Naive thymus-derived CD4-positive, alpha-beta T cell (primary cell): Measurements from ENCODE around the gene HYAL2. TPM values are rescaled to one million over a fixed set of nuclear protein-coding genes. Genes with fewer than 3 reads are reported as not detected.

ENCODE experiments used
- ATAC-seq: fragments of 150-1000 bp; cut with Tn5 transposase; 2 replicates; pipeline ENCODE4 v1.10.0; 2021; ENCODE audit warnings: mild to moderate bottlenecking, moderate library complexity
- CTCF ChIA-PET: fragments of 350-600 bp; sonication (Branson Sonifier 250); formaldehyde crosslinking; loops from one replicate; lab custom pipeline; 2021; ENCODE audit warnings: antibody characterized with exemption; lab: Charles Lee
- POLR2A ChIA-PET: fragments of 350-600 bp; sonication (Branson Sonifier 250); formaldehyde crosslinking; loops from one replicate; lab custom pipeline; 2021; ENCODE audit warnings: antibody characterized with exemption, inconsistent platforms; lab: Charles Lee
- DNase-seq, 9 donors: peaks; one replicate each; pipeline versions ENCODE4 v3.0.0 to v3.0.0-alpha.2; 2020 to 2022; ENCODE audit warnings: mixed read lengths in 1 of 9
- H3K27ac ChIP-seq: one replicate; pipeline ENCODE4 v1.7.0; 2013; ENCODE audit warnings: mild to moderate bottlenecking, low read depth, low read length, moderate library complexity
- H3K27me3 ChIP-seq, 2 donors: one replicate each; pipeline ENCODE4 v1.7.0; 2013; ENCODE audit warnings: low read length in 2 of 2, mild to moderate bottlenecking in 2 of 2, moderate library complexity in 2 of 2; ENCODE audit not compliant: control insufficient read depth in 2 of 2, insufficient read depth in 2 of 2
- H3K36me3 ChIP-seq, 3 experiments: 1 replicate in 2 of 3; 2 replicates in 1 of 3; pipeline ENCODE4 v1.7.0; 2013; ENCODE audit warnings: low read length in 3 of 3, mild to moderate bottlenecking in 3 of 3, moderate library complexity in 1 of 3; ENCODE audit not compliant: insufficient read depth in 3 of 3, control insufficient read depth in 2 of 3
- H3K4me1 ChIP-seq, 2 donors: one replicate each; pipeline ENCODE4 v1.7.0; 2013; ENCODE audit warnings: low read length in 2 of 2, mild to moderate bottlenecking in 2 of 2, moderate library complexity in 1 of 2; ENCODE audit not compliant: control insufficient read depth in 2 of 2, insufficient read depth in 2 of 2
- H3K4me3 ChIP-seq: 2 replicates; pipeline ENCODE4 v1.7.0; 2013; ENCODE audit warnings: mild to moderate bottlenecking, low read length
- H3K9me3 ChIP-seq, 3 experiments: 1 replicate in 2 of 3; 2 replicates in 1 of 3; pipeline ENCODE4 v1.7.0; 2013; ENCODE audit warnings: low read length in 3 of 3; ENCODE audit not compliant: control insufficient read depth in 2 of 3
- H3K27ac Mint-ChIP-seq, 9 donors: one replicate each; pipeline ENCODE4 v1.8.0; 2020 to 2022; ENCODE audit warnings: mixed read lengths in 9 of 9, mild to moderate bottlenecking in 8 of 9, moderate library complexity in 5 of 9, inconsistent platforms in 2 of 9
- H3K27me3 Mint-ChIP-seq, 5 donors: one replicate each; pipeline ENCODE4 v1.8.0; 2021 to 2022; ENCODE audit warnings: mixed read lengths in 5 of 5, mild to moderate bottlenecking in 1 of 5
- H3K36me3 Mint-ChIP-seq, 5 donors: one replicate each; pipeline ENCODE4 v1.8.0; 2020 to 2022; ENCODE audit warnings: mixed read lengths in 5 of 5, mild to moderate bottlenecking in 3 of 5, inconsistent platforms in 1 of 5
- H3K4me1 Mint-ChIP-seq, 7 donors: one replicate each; pipeline ENCODE4 v1.8.0; 2020 to 2022; ENCODE audit warnings: mixed read lengths in 7 of 7, mild to moderate bottlenecking in 3 of 7, inconsistent platforms in 1 of 7
- H3K4me3 Mint-ChIP-seq, 10 donors: one replicate each; pipeline ENCODE4 v1.8.0; 2020 to 2022; ENCODE audit warnings: mild to moderate bottlenecking in 10 of 10, mixed read lengths in 10 of 10, moderate library complexity in 6 of 10, inconsistent platforms in 2 of 10
- H3K9me3 Mint-ChIP-seq, 11 donors: one replicate each; pipeline ENCODE4 v1.8.0; 2020 to 2022; ENCODE audit warnings: mixed read lengths in 11 of 11, mild to moderate bottlenecking in 4 of 11, inconsistent platforms in 1 of 11, moderate library complexity in 1 of 11
- intact Hi-C, 2 donors: fragments of 100-400 bp; cut with micrococcal nuclease; formaldehyde crosslinking; loops; one replicate each; pipeline ENCODE4 v1.15.1; 2023
- polyA plus RNA-seq, 2 donors: library from polyadenylated mRNA; unstranded; fragments of 300-500 nt; fragmentation: Illumina TruSeq; gene quantifications; one replicate each; pipeline ENCODE4 v1.2.3, GENCODE V29; 2021
- total RNA-seq, 6 experiments: library from RNA in 5 of 6; stranded (reverse) in 5 of 6; gene quantifications; 1 replicate in 5 of 6; 2 replicates in 1 of 6; pipeline ENCODE4 v1.2.3 and lab custom pipeline; 2021 to 2026

HYAL2 gene
- total and polyA plus RNA-seq, 7 experiments from 2014 or later = 1.5 to 5.3 (median 3.2) TPM

- peak overlapping the region in 1 of 10 donors; percentile 80 for H3K4me3 Mint-ChIP-seq
- intact Hi-C loops = no loop called here
- ATAC-seq (no peak), DNase-seq (no peak)
- no peak overlapping the region for H3K27ac Mint-ChIP-seq
- no peaks in the 10 kb centered on the region for H3K36me3 ChIP-seq
- H3K9me3 Mint-ChIP-seq = peaks cover 0 to 2% (median 0%) of the 10 kb centered on the region in 11 donors
- peaks cover 20 to 27% (median 25%) of the 10 kb centered on the region in 7 donors for H3K4me1 Mint-ChIP-seq
- H3K9me3 ChIP-seq = no peaks in the 10 kb centered on the region
- no peak overlapping the region for H3K4me3 ChIP-seq
- ChIA-PET POLR2A (no interaction called here), CTCF (interaction anchor here (0.6 to 1.7 kb wide), 2 partner anchors 50 to 82 kb away, joined by 4 to 7 read pairs; no protein-coding TSS in a partner anchor)
- peaks cover 21 to 47% (median 29%) of the 10 kb centered on the region in 5 donors for H3K27me3 Mint-ChIP-seq
- H3K27me3 ChIP-seq = peaks cover 15 to 23% of the 10 kb centered on the region in 2 donors
- H3K36me3 Mint-ChIP-seq = no peaks in the 10 kb centered on the region
- peaks cover 10 to 22% of the 10 kb centered on the region in 2 donors for H3K4me1 ChIP-seq
- H3K27ac ChIP-seq = no peak overlapping the region
These were observed 45.8 kb downstream of the HYAL2 start for GRCh38 chr3:50276762-50277101.

GRCh38 chr3:50275996-50276761 lies 46.4 kb downstream of the HYAL2 start:
- peak in 3 of 9 donors; percentile 37 to 45 (median 43) for DNase-seq
- POLR2A ChIA-PET = no interaction called here
- peaks cover 21 to 49% (median 29%) of the 10 kb centered on the region in 5 donors for H3K27me3 Mint-ChIP-seq

GRCh38 chr3:50275141-50275995 lies 47.2 kb downstream of the HYAL2 start:
- Mint-ChIP-seq H3K4me3 (peak overlapping the region; percentile 42 to 80 (median 64)), H3K27ac (peak overlapping the region in 1 of 9 donors; percentile 46), H3K9me3 (peaks cover 0 to 2% (median 0%) of the 10 kb centered on the region in 11 donors), H3K27me3 (peaks cover 21 to 49% (median 29%) of the 10 kb centered on the region in 5 donors), H3K4me1 (peaks cover 20 to 31% (median 26%) of the 10 kb centered on the region in 7 donors), H3K36me3 (no peaks in the 10 kb centered on the region)
- POLR2A ChIA-PET = interaction anchor here (0.5 kb wide), 1 partner anchor 77 kb away, joined by 3 read pairs; no protein-coding TSS in a partner anchor
- CTCF ChIA-PET = interaction anchor here (0.6 to 5.1 kb wide), 4 partner anchors 29 to 1565 kb away, joined by 3 to 47 read pairs (median 8); partner anchors contain the start of gene GNAT1
- Histone ChIP-seq H3K36me3 (no peaks in the 10 kb centered on the region), H3K4me1 (peaks cover 10 to 22% of the 10 kb centered on the region in 2 donors), H3K4me3 (no peak overlapping the region), H3K27me3 (peaks cover 15 to 23% of the 10 kb centered on the region in 2 donors), H3K27ac (no peak overlapping the region), H3K9me3 (no peaks in the 10 kb centered on the region)
- ATAC-seq (no peak), DNase-seq (peak in 1 of 9 donors; percentile 9)
- intact Hi-C loops = no loop called here

More at GRCh38 chr3:50275996-50276761, 46.4 kb downstream of the HYAL2 start:
- ATAC-seq = peak; percentile 22
- Mint-ChIP-seq H3K4me3 (peak overlapping the region; percentile 48 to 80 (median 64)), H3K36me3 (no peaks in the 10 kb centered on the region), H3K27ac (peak overlapping the region in 1 of 9 donors; percentile 23), H3K4me1 (peaks cover 20 to 31% (median 26%) of the 10 kb centered on the region in 7 donors), H3K9me3 (peaks cover 0 to 2% (median 0%) of the 10 kb centered on the region in 11 donors)
- Histone ChIP-seq H3K9me3 (no peaks in the 10 kb centered on the region), H3K4me3 (no peak overlapping the region), H3K4me1 (peaks cover 10 to 22% of the 10 kb centered on the region in 2 donors), H3K27ac (no peak overlapping the region), H3K36me3 (no peaks in the 10 kb centered on the region), H3K27me3 (peaks cover 15 to 23% of the 10 kb centered on the region in 2 donors)
- intact Hi-C loops = no loop called here
- CTCF ChIA-PET = interaction anchor here (1.7 kb wide), 1 partner anchor 82 kb away, joined by 7 read pairs; no protein-coding TSS in a partner anchor

- intact Hi-C loops = loop anchor here (1.0 kb wide), 1 partner anchor 50 kb away; no protein-coding TSS in a partner anchor
- H3K27me3 Mint-ChIP-seq = peaks cover 21 to 49% (median 29%) of the 10 kb centered on the region in 5 donors
These were observed 48.0 kb downstream of the HYAL2 start for GRCh38 chr3:50274371-50275104.

GRCh38 chr3:50273689-50274065 lies 48.9 kb downstream of the HYAL2 start:
- POLR2A ChIA-PET = interaction anchor here (1.1 kb wide), 1 partner anchor 79 kb away, joined by 3 read pairs; no protein-coding TSS in a partner anchor
- peaks cover 10 to 22% of the 10 kb centered on the region in 2 donors for H3K4me1 ChIP-seq
- Mint-ChIP-seq H3K27me3 (peaks cover 21 to 50% (median 29%) of the 10 kb centered on the region in 5 donors), H3K9me3 (peaks cover 0 to 2% (median 0%) of the 10 kb centered on the region in 11 donors), H3K36me3 (no peaks in the 10 kb centered on the region), H3K4me3 (peak overlapping the region in 3 of 10 donors; percentile 78 to 88 (median 80)), H3K27ac (no peak overlapping the region), H3K4me1 (peaks cover 20 to 31% (median 26%) of the 10 kb centered on the region in 7 donors)
- no peak overlapping the region for H3K4me3 ChIP-seq
- no peaks in the 10 kb centered on the region for H3K9me3 ChIP-seq
- H3K27me3 ChIP-seq = peaks cover 15 to 23% of the 10 kb centered on the region in 2 donors
- CTCF ChIA-PET = interaction anchor here (2.2 to 5.1 kb wide), 2 partner anchors 27 to 80 kb away, joined by 12 to 47 read pairs; partner anchors contain the start of gene GNAT1
- H3K27ac ChIP-seq = no peak overlapping the region
- ATAC-seq (no peak), DNase-seq (no peak)
- intact Hi-C loops = loop anchor here (1.0 to 2.0 kb wide), 10 partner anchors 13 to 152 kb away; partner anchors contain the start of genes GNAI2 (in 1 of the 2), HYAL3 (in 1 of the 2), IFRD2 (in 1 of the 2) and NAA80 (in 1 of the 2)
- H3K36me3 ChIP-seq = no peaks in the 10 kb centered on the region

More at GRCh38 chr3:50274371-50275104, 48.0 kb downstream of the HYAL2 start:
- Mint-ChIP-seq H3K9me3 (peaks cover 0 to 2% (median 0%) of the 10 kb centered on the region in 11 donors), H3K4me1 (peaks cover 20 to 31% (median 26%) of the 10 kb centered on the region in 7 donors), H3K27ac (peak overlapping the region in 8 of 9 donors; percentile 6 to 79 (median 34)), H3K4me3 (peak overlapping the region; percentile 30 to 80 (median 68)), H3K36me3 (no peaks in the 10 kb centered on the region)
- POLR2A ChIA-PET = no interaction called here
- peaks cover 15 to 23% of the 10 kb centered on the region in 2 donors for H3K27me3 ChIP-seq
- no peak overlapping the region for H3K4me3 ChIP-seq
- no peaks in the 10 kb centered on the region for H3K36me3 ChIP-seq
- peak; percentile 47 to 79 (median 67) for DNase-seq
- H3K27ac ChIP-seq = no peak overlapping the region
- peak; percentile 49 for ATAC-seq
- H3K4me1 ChIP-seq = peaks cover 10 to 22% of the 10 kb centered on the region in 2 donors
- CTCF ChIA-PET = interaction anchor here (0.6 to 5.1 kb wide), 4 partner anchors 28 to 1564 kb away, joined by 3 to 47 read pairs (median 8); partner anchors contain the start of gene GNAT1
- no peaks in the 10 kb centered on the region for H3K9me3 ChIP-seq
